K562 (cell line): ENCODE results near the gene ILF3. TPM values are rescaled to one million over a fixed set of nuclear protein-coding genes. Genes with fewer than 3 reads are reported as not detected.
A peak's percentile ranks its signal among the peaks of the same experiment; 100 is the strongest.

Source experiments
- ATAC-seq: fragments of 200-7000 bp; cut with Tn5 transposase; 3 replicates; pipeline ENCODE4 v1.9.1; 2020; ENCODE audit warnings: moderate library complexity
- BruUV-seq: library from RNA; stranded (reverse); fragments of 400-500 nt; replicated peaks from 2 replicates; lab custom pipeline; 2021; lab: Mats Ljungman, UMichigan
- CTCF ChIA-PET: fragments of 300-600 bp; formaldehyde crosslinking; extraction: SDS; loops from one replicate; lab custom pipeline; 2021; ENCODE audit warnings: low intra/inter-chr PET ratio; lab: Yijun Ruan, JAX
- POLR2A ChIA-PET: fragments of 300-600, 350-650 bp; sonication (Branson Sonifier 250); formaldehyde crosslinking; extraction: SDS; loops from one replicate; lab custom pipeline; 2021; ENCODE audit warnings: antibody characterized with exemption, inconsistent platforms; lab: Yijun Ruan, JAX
- DNase-seq, 4 experiments: peaks; one replicate each; pipeline versions ENCODE4 v3.0.0 to v3.0.0-alpha.2; 2011 to 2018; ENCODE audit warnings: low spot score in 3 of 4, mixed read lengths in 3 of 4; ENCODE audit errors: extremely low read depth in 1 of 4
- FAIRE-seq: peaks from 2 replicates; lab custom pipeline; 2011; peaks lifted over from hg19 to GRCh38; lab: Jason Lieb, UNC
- H2AFZ ChIP-seq: 2 replicates; pipeline ENCODE4 v1.6.0; 2011; ENCODE audit warnings: low read depth, low read length, control low read depth, inconsistent platforms
- H3K27ac ChIP-seq: fragments of 200-600 bp; 3 replicates; pipeline ENCODE4 v1.8.0; 2011; ENCODE audit warnings: low read depth, mild to moderate bottlenecking, control low read depth, inconsistent platforms, low read length, moderate library complexity, mixed read lengths; ENCODE audit errors: extremely low read depth
- H3K27me3 ChIP-seq, 2 experiments: fragments of 300-600 bp in 1 of 2; 2 replicates in 1 of 2; 3 replicates in 1 of 2; pipeline versions ENCODE4 v1.6.0 to v1.8.0; 2011; ENCODE audit warnings: inconsistent platforms in 2 of 2, low read length in 2 of 2, mild to moderate bottlenecking in 1 of 2, mixed read lengths in 1 of 2, moderate library complexity in 1 of 2; ENCODE audit not compliant: control insufficient read depth in 2 of 2, insufficient read depth in 2 of 2
- H3K36me3 ChIP-seq: fragments of 300-600 bp; 3 replicates; pipeline ENCODE4 v1.8.0; 2011; ENCODE audit warnings: mild to moderate bottlenecking, low read length, inconsistent platforms; ENCODE audit not compliant: control insufficient read depth, insufficient read depth
- H3K4me1 ChIP-seq, 2 experiments: fragments of 200-600 bp in 1 of 2; replicated peaks in 1 of 2; 2 replicates in 1 of 2; 3 replicates in 1 of 2; pipeline versions ENCODE4 v1.5.1 to v1.8.0; 2011; ENCODE audit warnings: inconsistent platforms in 2 of 2, low read length in 2 of 2, mild to moderate bottlenecking in 1 of 2, mixed read lengths in 1 of 2, moderate library complexity in 1 of 2; ENCODE audit not compliant: control insufficient read depth in 2 of 2, insufficient read depth in 2 of 2
- H3K4me2 ChIP-seq: 2 replicates; pipeline ENCODE4 v1.6.1; 2011; ENCODE audit warnings: low read length, control low read depth, inconsistent platforms, mixed read lengths; ENCODE audit not compliant: insufficient read depth
- H3K4me3 ChIP-seq: fragments of 200-600 bp; sonication (generic), shearing (Covaris generic); 2 replicates; pipeline ENCODE4 v1.5.1; 2016; ENCODE audit warnings: control low read depth, inconsistent platforms
- H3K79me2 ChIP-seq: fragments of 200-600 bp; 3 replicates; pipeline ENCODE4 v1.8.0; 2011; ENCODE audit warnings: low read length, inconsistent platforms; ENCODE audit not compliant: control insufficient read depth, insufficient read depth
- H3K9ac ChIP-seq, 2 experiments: 2 replicates each; pipeline versions ENCODE4 v1.6.0 to v1.6.1; 2011; ENCODE audit warnings: low read depth in 2 of 2, low read length in 2 of 2, control low read depth in 1 of 2, inconsistent platforms in 1 of 2, mild to moderate bottlenecking in 1 of 2, mixed read lengths in 1 of 2; ENCODE audit not compliant: insufficient read depth in 1 of 2
- H3K9me1 ChIP-seq: one replicate; pipeline ENCODE4 v1.6.0; 2011; ENCODE audit warnings: inconsistent platforms, mild to moderate bottlenecking, low read length, moderate library complexity; ENCODE audit not compliant: control insufficient read depth, insufficient read depth
- H3K9me3 ChIP-seq: replicated peaks from 2 replicates; pipeline ENCODE4 v1.5.1; 2011; ENCODE audit warnings: low read depth, low read length, inconsistent platforms; ENCODE audit not compliant: control insufficient read depth, insufficient read depth
- H4K20me1 ChIP-seq: replicated peaks from 2 replicates; pipeline ENCODE4 v1.6.1; 2011; ENCODE audit warnings: low read length, inconsistent platforms, mixed read lengths; ENCODE audit not compliant: control insufficient read depth, insufficient read depth
- HDAC3 ChIP-seq: fragments of 450-650 bp; IDR thresholded peaks from 2 replicates; pipeline ENCODE4 v1.6.1; 2018; ENCODE audit warnings: borderline replicate concordance, mild to moderate bottlenecking, moderate library complexity; ENCODE audit not compliant: partially characterized antibody
- HDGF ChIP-seq: fragments of 450-650 bp; IDR thresholded peaks from 2 replicates; pipeline ENCODE4 v1.6.1; 2016
- HSF4 ChIP-seq: fragments of 250-450 bp; sonication (Bioruptor Pico); IDR thresholded peaks from 2 replicates; pipeline ENCODE4 v2.1.2; 2022; ENCODE audit warnings: mild to moderate bottlenecking, moderate library complexity, borderline replicate concordance
- ILF3 ChIP-seq: fragments of 450-650 bp; IDR thresholded peaks from 2 replicates; pipeline ENCODE4 v1.6.1; 2018; ENCODE audit warnings: antibody characterized with exemption, mild to moderate bottlenecking, moderate library complexity, borderline replicate concordance
- KLF1 ChIP-seq: fragments of 450-650 bp; IDR thresholded peaks from 2 replicates; pipeline ENCODE4 v1.6.1; 2016; ENCODE audit warnings: missing genetic modification characterization, missing compliant biosample characterization
- OTX1 ChIP-seq: fragments of 450-650 bp; formaldehyde crosslinking; IDR thresholded peaks from 2 replicates; pipeline ENCODE4 v1.4.0; 2022; ENCODE audit warnings: mild to moderate bottlenecking
- RB1 ChIP-seq: fragments of 450-650 bp; IDR thresholded peaks from 2 replicates; pipeline ENCODE4 v1.6.1; 2017; ENCODE audit warnings: low read depth, mild to moderate bottlenecking
- RBM15 ChIP-seq: fragments of 200-400 bp; formaldehyde crosslinking; IDR thresholded peaks from 2 replicates; pipeline ENCODE4 v1.6.1; 2018; ENCODE audit warnings: mild to moderate bottlenecking, low read length, moderate library complexity; ENCODE audit not compliant: insufficient read depth
- SIN3A ChIP-seq, 2 experiments: fragments of 150-350 bp in 1 of 2; IDR thresholded peaks; 2 replicates each; pipeline ENCODE4 v1.6.1; 2011 to 2016; ENCODE audit warnings: borderline replicate concordance in 2 of 2, low read depth in 2 of 2, low read length in 2 of 2, mild to moderate bottlenecking in 2 of 2, moderate library complexity in 2 of 2; ENCODE audit not compliant: control insufficient read depth in 1 of 2
- SIRT6 ChIP-seq: IDR thresholded peaks from one replicate; pipeline ENCODE4 v1.6.1; 2012; ENCODE audit warnings: low read depth, mild to moderate bottlenecking, control low read depth, inconsistent platforms, low read length, moderate library complexity
- SMAD2 ChIP-seq: fragments of 150-350 bp; IDR thresholded peaks from 2 replicates; pipeline ENCODE4 v1.6.1; 2014; ENCODE audit warnings: low read depth, mild to moderate bottlenecking, low read length
- SRSF3 ChIP-seq: fragments of 200-400 bp; formaldehyde crosslinking; IDR thresholded peaks from 2 replicates; pipeline ENCODE4 v1.6.1; 2016; ENCODE audit warnings: mild to moderate bottlenecking, low read length, moderate library complexity; ENCODE audit not compliant: insufficient read depth
- TCFL5 ChIP-seq: fragments of 250-450 bp; sonication (Bioruptor Pico); conservative IDR thresholded peaks from 2 replicates; pipeline ENCODE4 v1.6.1; 2021; ENCODE audit warnings: mild to moderate bottlenecking, moderate library complexity, matching md5 sums
- THAP12 ChIP-seq: fragments of 250-450 bp; sonication (Bioruptor Pico); IDR thresholded peaks from 2 replicates; pipeline ENCODE4 v1.9.0; 2021; ENCODE audit warnings: mild to moderate bottlenecking, inconsistent platforms
- USF2 ChIP-seq: sonication (generic); formaldehyde crosslinking; IDR thresholded peaks from 2 replicates; pipeline ENCODE4 v1.5.0; 2020; ENCODE audit warnings: missing genetic modification reagents
- XRCC4 ChIP-seq: IDR thresholded peaks from one replicate; pipeline ENCODE4 v1.6.1; 2011; ENCODE audit not compliant: insufficient read depth, insufficient read length; ENCODE audit errors: extremely low read depth
- WGBS: fragments of 100-300 bp; shearing (Covaris generic); methylation state at CpG from one replicate; pipeline ENCODE4 v1.1.6; 2016; ENCODE audit warnings: low coverage, mixed read lengths; ENCODE audit not compliant: insufficient coverage; ENCODE audit errors: missing lambda C conversion rate; 5-methylcytosine and 5-hydroxymethylcytosine counted together
- in situ Hi-C: fragments of 300-500 bp; cut with MboI; formaldehyde crosslinking; loops from 4 replicates; pipeline ENCODE4 v1.15.0; 2018; ENCODE audit warnings: inconsistent platforms, mixed read lengths
- intact Hi-C: fragments of 100-400 bp; cut with micrococcal nuclease; formaldehyde crosslinking; loops from 2 replicates; pipeline ENCODE4 v1.14.2; 2022
- polyA plus RNA-seq, 8 experiments: library from polyadenylated mRNA; depleted of rRNA in 4 of 8; stranded (reverse) in 5 of 8; unstranded in 3 of 8; fragments of >200 nt; fragmentation: Nextera tagmentation in 2 of 8; fragmentation: Illumina TruSeq in 1 of 8; extraction: Ambion mirVana in 2 of 8; extraction: Trizol in 1 of 8; gene quantifications; 2 replicates each; pipeline versions ENCODE4 v1.2.1 to v1.2.3, GENCODE V29; 2011 to 2014; ENCODE audit warnings: inconsistent platforms in 1 of 8, missing spikeins in 1 of 8
- total RNA-seq, 7 experiments: library from RNA; depleted of rRNA in 6 of 7; stranded (reverse); fragments of >200 nt in 6 of 7; fragmentation: Illumina TruSeq in 2 of 7; extraction: Trizol in 2 of 7; gene quantifications; 2 replicates each; pipeline versions ENCODE4 v1.2.1 to v1.2.3, GENCODE V29; 2011 to 2021; ENCODE audit warnings: low replicate concordance in 1 of 7
- TF ChIP-seq, protein P1 (sequence below): fragments of 450-650 bp; IDR thresholded peaks from 2 replicates; pipeline ENCODE4 v1.6.1; 2018; ENCODE audit not compliant: partially characterized antibody

The ILF3 gene
- total and polyA plus RNA-seq, 9 of the 15 experiments (the other 6 are each of a cell fraction or from before 2014, with no cell fraction given), result 26.0 to 453 (median 175) TPM

GRCh38 chr19:10661946-10662345 lies 7.8 kb downstream of the ILF3 start:
- no peak overlapping the region for H3K4me2 ChIP-seq
- intact Hi-C loops (no loop called here), in situ Hi-C loops (no loop called here)
- BruUV-seq, result no TSS peak
- H3K9me1 ChIP-seq, result peaks cover 8% of the 10 kb centered on the region
- DNase-seq, result peak in 1 of 4 experiments; percentile 4
- ATAC-seq, result no peak
- ChIA-PET CTCF (no interaction called here), POLR2A (interaction anchor here (0.7 kb wide), 1 partner anchor 10 kb away, joined by 6 read pairs; no protein-coding TSS in a partner anchor)
- H3K36me3 ChIP-seq, result peaks cover 68% of the 10 kb centered on the region
- no peak for FAIRE-seq
- no peak overlapping the region for H3K9ac ChIP-seq
- H4K20me1 ChIP-seq, result peaks cover 61% of the 10 kb centered on the region
- peaks cover 100% of the 10 kb centered on the region for H3K79me2 ChIP-seq
- no peaks in the 10 kb centered on the region for H3K27me3 ChIP-seq
- H3K4me3 ChIP-seq, result no peak overlapping the region
- no peaks in the 10 kb centered on the region for H3K9me3 ChIP-seq
- H3K27ac ChIP-seq, result 0 out of 3 replicates have a peak overlapping the region, but pooled peaks have one; percentile 8
- 100% methylated on average over 1 of the region's 1 CpG for WGBS
- no peak overlapping the region for H2AFZ ChIP-seq
- peaks cover 31 to 36% of the 10 kb centered on the region in 2 experiments; a peak in 4 of 5 replicates for H3K4me1 ChIP-seq
- TF ChIP-seq OTX1 (CRISPR knock-in tag) (no peak), HDGF (no peak), ILF3 (no peak), SRSF3 (no peak), SMAD2 (no peak), THAP12 (CRISPR knock-in tag) (no peak), XRCC4 (no peak), HSF4 (CRISPR knock-in tag) (no peak), USF2 (CRISPR knock-in tag) (no peak), SIRT6 (no peak), KLF1 (no peak), SIN3A (IDR thresholded peaks at IDR 0.05; ENCODE audit: borderline replicate concordance in 2 of 2, control insufficient read depth in 1 of 2, low read depth in 2 of 2, low read length in 2 of 2) (no peak), TCFL5 (CRISPR knock-in tag) (no peak), HDAC3 (no peak), RBM15 (no peak), RB1 (no peak)
- TF ChIP-seq, protein P1, sequence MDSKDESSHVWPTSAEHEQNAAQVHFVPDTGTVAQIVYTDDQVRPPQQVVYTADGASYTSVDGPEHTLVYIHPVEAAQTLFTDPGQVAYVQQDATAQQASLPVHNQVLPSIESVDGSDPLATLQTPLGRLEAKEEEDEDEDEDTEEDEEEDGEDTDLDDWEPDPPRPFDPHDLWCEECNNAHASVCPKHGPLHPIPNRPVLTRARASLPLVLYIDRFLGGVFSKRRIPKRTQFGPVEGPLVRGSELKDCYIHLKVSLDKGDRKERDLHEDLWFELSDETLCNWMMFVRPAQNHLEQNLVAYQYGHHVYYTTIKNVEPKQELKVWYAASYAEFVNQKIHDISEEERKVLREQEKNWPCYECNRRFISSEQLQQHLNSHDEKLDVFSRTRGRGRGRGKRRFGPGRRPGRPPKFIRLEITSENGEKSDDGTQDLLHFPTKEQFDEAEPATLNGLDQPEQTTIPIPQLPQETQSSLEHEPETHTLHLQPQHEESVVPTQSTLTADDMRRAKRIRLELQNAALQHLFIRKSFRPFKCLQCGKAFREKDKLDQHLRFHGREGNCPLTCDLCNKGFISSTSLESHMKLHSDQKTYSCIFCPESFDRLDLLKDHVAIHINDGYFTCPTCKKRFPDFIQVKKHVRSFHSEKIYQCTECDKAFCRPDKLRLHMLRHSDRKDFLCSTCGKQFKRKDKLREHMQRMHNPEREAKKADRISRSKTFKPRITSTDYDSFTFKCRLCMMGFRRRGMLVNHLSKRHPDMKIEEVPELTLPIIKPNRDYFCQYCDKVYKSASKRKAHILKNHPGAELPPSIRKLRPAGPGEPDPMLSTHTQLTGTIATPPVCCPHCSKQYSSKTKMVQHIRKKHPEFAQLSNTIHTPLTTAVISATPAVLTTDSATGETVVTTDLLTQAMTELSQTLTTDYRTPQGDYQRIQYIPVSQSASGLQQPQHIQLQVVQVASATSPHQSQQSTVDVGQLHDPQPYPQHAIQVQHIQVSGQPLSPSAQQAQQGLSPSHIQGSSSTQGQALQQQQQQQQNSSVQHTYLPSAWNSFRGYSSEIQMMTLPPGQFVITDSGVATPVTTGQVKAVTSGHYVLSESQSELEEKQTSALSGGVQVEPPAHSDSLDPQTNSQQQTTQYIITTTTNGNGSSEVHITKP, result no peak
